Measurements from ENCODE around the gene MAGEA6. TPM values are rescaled to one million over a fixed set of nuclear protein-coding genes. Genes with fewer than 3 reads are reported as not detected.
A peak's percentile ranks its signal among the peaks of the same experiment; 100 is the strongest.

MAGEA6 gene
- total and polyA plus RNA-seq, 9 of the 15 experiments (the other 6 are each of a cell fraction or from before 2014, with no cell fraction given), result 15.4 to 132 (median 95.5) TPM

DNA sequence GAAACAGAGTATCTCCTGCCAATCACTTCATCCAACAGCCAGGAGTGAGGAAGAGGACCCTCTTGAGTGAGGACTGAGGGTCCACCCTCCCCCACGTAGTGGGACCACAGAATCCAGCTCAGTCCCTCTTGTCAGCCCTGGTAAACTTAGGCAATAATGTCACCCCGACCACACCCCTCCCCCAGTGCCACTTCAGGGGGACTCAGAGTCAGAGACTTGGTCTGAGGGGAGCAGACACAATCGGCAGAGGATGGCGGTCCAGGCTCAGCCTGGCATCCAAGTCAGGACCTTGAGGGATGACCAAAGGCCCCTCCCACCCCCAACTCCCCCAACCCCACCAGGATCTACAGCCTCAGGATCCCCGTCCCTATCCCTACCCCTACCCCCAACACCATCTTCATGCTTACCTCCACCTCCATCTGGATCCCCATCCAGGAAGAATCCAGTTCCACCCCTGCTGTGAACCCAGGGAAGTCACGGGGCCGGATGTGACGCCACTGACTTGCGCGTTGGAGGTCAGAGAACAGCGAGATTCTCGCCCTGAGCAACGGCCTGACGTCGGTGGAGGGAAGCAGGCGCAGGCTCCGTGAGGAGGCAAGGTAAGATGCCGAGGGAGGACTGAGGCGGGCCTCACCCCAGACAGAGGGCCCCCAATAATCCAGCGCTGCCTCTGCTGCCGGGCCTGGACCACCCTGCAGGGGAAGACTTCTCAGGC, 36.1 kb downstream of the MAGEA6 start, which contains the start of the genes CSAG1 and MAGEA12 (continued):
- TF ChIP-seq CUX1 (CRISPR knock-in tag; IDR thresholded peaks at IDR 0.05) (no peak), GABPA (tag; conservative IDR thresholded peaks at IDR 0.05; ENCODE audit: low read depth) (peak; percentile 89), TBL1XR1 (IDR thresholded peaks at IDR 0.05; ENCODE audit: low read length in 2 of 2) (no peak), POLR2A (conservative IDR thresholded peaks at IDR 0.05) (0 out of 2 replicates have a peak, but pooled peaks have one; percentile 29), FOXK1 (CRISPR knock-in tag; IDR thresholded peaks at IDR 0.05; ENCODE audit: borderline replicate concordance) (no peak), ZNF639 (CRISPR knock-in tag; conservative IDR thresholded peaks at IDR 0.05 in 1 of 2, IDR thresholded peaks at IDR 0.05 in 1 of 2) (no peak), MCM5 (IDR thresholded peaks at IDR 0.05; ENCODE audit: low read depth) (no peak), IRF2 (CRISPR knock-in tag; IDR thresholded peaks at IDR 0.05) (no peak), POLR2G (IDR thresholded peaks at IDR 0.05; ENCODE audit: low read depth, low read length) (peak; percentile 76), FOXM1 (IDR thresholded peaks at IDR 0.05; ENCODE audit: low read depth) (no peak), FOXM1 (CRISPR knock-in tag; IDR thresholded peaks at IDR 0.05; ENCODE audit: low read depth) (no peak), SPI1 (IDR thresholded peaks at IDR 0.05; ENCODE audit: borderline replicate concordance, low read depth, low read length) (0 out of 2 replicates have a peak, but pooled peaks have one; percentile 1), IRF1 (CRISPR knock-in tag; IDR thresholded peaks at IDR 0.05; ENCODE audit: borderline replicate concordance) (no peak), MBD2 (IDR thresholded peaks at IDR 0.05; ENCODE audit: borderline replicate concordance, low read depth) (no peak)
- TF ChIP-seq, protein P1, sequence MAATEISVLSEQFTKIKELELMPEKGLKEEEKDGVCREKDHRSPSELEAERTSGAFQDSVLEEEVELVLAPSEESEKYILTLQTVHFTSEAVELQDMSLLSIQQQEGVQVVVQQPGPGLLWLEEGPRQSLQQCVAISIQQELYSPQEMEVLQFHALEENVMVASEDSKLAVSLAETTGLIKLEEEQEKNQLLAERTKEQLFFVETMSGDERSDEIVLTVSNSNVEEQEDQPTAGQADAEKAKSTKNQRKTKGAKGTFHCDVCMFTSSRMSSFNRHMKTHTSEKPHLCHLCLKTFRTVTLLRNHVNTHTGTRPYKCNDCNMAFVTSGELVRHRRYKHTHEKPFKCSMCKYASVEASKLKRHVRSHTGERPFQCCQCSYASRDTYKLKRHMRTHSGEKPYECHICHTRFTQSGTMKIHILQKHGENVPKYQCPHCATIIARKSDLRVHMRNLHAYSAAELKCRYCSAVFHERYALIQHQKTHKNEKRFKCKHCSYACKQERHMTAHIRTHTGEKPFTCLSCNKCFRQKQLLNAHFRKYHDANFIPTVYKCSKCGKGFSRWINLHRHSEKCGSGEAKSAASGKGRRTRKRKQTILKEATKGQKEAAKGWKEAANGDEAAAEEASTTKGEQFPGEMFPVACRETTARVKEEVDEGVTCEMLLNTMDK (IDR thresholded peaks at IDR 0.05; ENCODE audit: borderline replicate concordance, insufficient read depth, low read depth, low read length, poor library complexity, severe bottlenecking), result no peak
- TF ChIP-seq, protein P2, sequence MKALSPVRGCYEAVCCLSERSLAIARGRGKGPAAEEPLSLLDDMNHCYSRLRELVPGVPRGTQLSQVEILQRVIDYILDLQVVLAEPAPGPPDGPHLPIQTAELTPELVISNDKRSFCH (CRISPR knock-in tag; IDR thresholded peaks at IDR 0.05), result no peak
- TF ChIP-seq, protein P2 (tag; IDR thresholded peaks at IDR 0.05), result no peak

All from K562 (cell line).